PC-9 (cell line): ENCODE measurements around the gene ALOXE3.

ENCODE experiments used
- EZH2 ChIP-seq: fragments of 200-600 bp; sonication (generic); IDR thresholded peaks from 2 replicates; pipeline ENCODE4 v1.8.0; 2017; ENCODE audit warnings: antibody characterized with exemption, low read depth
- TF ChIP-seq, protein P1 (sequence below): fragments of 200-600 bp; sonication (generic); conservative IDR thresholded peaks from 2 replicates; pipeline ENCODE4 v1.6.1; 2017; ENCODE audit warnings: mixed run types, antibody characterized with exemption, mild to moderate bottlenecking, moderate library complexity

DNA sequence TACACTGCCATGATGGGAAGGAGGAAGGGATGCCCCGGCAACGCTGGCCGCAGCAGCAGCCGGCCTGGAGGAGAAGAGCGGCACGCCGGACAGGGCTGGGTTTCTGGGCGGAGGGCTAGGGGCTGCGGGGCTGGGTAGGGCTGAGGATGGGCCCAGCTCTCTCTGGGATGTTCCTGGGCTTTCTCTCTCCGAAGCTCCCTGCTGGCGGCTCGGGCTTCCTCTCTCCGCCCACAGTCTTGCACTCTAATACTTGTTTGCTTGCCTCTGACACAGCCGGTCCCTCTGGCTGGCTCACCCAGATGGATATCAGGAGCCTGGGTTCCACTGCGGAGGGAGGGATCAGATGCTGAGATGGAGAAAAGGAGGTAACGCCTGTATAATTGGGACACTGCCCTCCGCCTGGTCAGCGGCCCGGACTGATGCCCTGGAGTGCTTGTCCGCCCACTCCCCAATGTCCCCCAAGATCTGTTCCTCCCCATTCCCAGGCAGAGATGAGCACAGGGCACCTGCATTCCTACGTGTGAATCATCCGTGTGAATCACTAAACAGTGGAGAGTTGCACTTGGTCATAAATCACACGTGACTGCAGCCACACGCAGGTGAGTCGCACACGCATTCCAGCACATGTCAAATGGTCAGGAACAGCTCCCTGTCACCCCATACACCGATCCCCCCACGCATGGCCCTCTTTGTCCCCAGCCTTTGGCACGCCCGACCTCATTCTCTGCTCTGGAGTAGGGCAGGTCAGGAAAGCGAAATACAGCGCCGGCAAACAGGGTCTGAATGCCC lies at the start of gene ALOXE3:
- TF ChIP-seq, protein P1, sequence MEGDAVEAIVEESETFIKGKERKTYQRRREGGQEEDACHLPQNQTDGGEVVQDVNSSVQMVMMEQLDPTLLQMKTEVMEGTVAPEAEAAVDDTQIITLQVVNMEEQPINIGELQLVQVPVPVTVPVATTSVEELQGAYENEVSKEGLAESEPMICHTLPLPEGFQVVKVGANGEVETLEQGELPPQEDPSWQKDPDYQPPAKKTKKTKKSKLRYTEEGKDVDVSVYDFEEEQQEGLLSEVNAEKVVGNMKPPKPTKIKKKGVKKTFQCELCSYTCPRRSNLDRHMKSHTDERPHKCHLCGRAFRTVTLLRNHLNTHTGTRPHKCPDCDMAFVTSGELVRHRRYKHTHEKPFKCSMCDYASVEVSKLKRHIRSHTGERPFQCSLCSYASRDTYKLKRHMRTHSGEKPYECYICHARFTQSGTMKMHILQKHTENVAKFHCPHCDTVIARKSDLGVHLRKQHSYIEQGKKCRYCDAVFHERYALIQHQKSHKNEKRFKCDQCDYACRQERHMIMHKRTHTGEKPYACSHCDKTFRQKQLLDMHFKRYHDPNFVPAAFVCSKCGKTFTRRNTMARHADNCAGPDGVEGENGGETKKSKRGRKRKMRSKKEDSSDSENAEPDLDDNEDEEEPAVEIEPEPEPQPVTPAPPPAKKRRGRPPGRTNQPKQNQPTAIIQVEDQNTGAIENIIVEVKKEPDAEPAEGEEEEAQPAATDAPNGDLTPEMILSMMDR: no peak
- TF ChIP-seq EZH2: no peak
